CD4-positive, alpha-beta T cell treated with Interleukin-4 for 4 hours (primary cell): ENCODE data around the gene METTL13.

Experiments
- DNase-seq: peaks from one replicate; pipeline ENCODE4 v3.0.0-alpha.2; 2020

Gene METTL13

GRCh38 chr1:171805395-171806115 is 24.1 kb downstream of the METTL13 start:
- peak; percentile 15 for DNase-seq

- no peak for DNase-seq
Observed at GRCh38 chr1:171807556-171807955, 26.1 kb downstream of the METTL13 start.

- no peak for DNase-seq
Observed at GRCh38 chr1:171809834-171810233, 28.4 kb downstream of the METTL13 start.

- DNase-seq, result no peak
Observed at GRCh38 chr1:171811672-171812071, 30.2 kb downstream of the METTL13 start.

GRCh38 chr1:171814692-171815091 is 33.2 kb downstream of the METTL13 start:
- DNase-seq, result no peak

- DNase-seq, result no peak
Observed at GRCh38 chr1:171816300-171816901, 34.9 kb downstream of the METTL13 start.

- DNase-seq, result peak; percentile 19
Observed at GRCh38 chr1:171817511-171818265, 36.2 kb downstream of the METTL13 start.

GRCh38 chr1:171819946-171820345 is 38.5 kb downstream of the METTL13 start:
- DNase-seq, result no peak

GRCh38 chr1:171826973-171827372 is 45.5 kb downstream of the METTL13 start:
- no peak for DNase-seq

GRCh38 chr1:171828794-171829193 is 47.3 kb downstream of the METTL13 start:
- no peak for DNase-seq

- DNase-seq, result no peak
Observed at GRCh38 chr1:171833091-171833825, 51.8 kb downstream of the METTL13 start.

GRCh38 chr1:171834821-171835220 is 53.4 kb downstream of the METTL13 start:
- DNase-seq, result no peak

- DNase-seq, result no peak
Observed at GRCh38 chr1:171835891-171836290, 54.4 kb downstream of the METTL13 start.

- DNase-seq, result peak; percentile 64
Observed at GRCh38 chr1:171841050-171841910, 59.8 kb downstream of the METTL13 start, which contains the start of gene DNM3. TSS of gene DNM3 (plus strand) at chr1:171841498. CDS start at chr1:171841657, 159 bp downstream.

- DNase-seq, result no peak
Observed at GRCh38 chr1:171841931-171842761, 60.7 kb downstream of the METTL13 start.

- no peak for DNase-seq
Observed at GRCh38 chr1:171844381-171844780, 62.9 kb downstream of the METTL13 start.

GRCh38 chr1:171845998-171846397 is 64.5 kb downstream of the METTL13 start:
- no peak for DNase-seq
